ENCODE results near the gene CMTR2. TPM values are rescaled to one million over a fixed set of nuclear protein-coding genes. Genes with fewer than 3 reads are reported as not detected.
A peak's percentile ranks its signal among the peaks of the same experiment; 100 is the strongest.

CMTR2 gene
- total RNA-seq, 1 experiment from 2014 or later = 19.4 TPM

- Histone ChIP-seq H3K27me3 (replicated peaks; ENCODE audit: control insufficient read depth, insufficient read depth, low read length) (no peaks in the 10 kb centered on the region), H3K36me3 (ENCODE audit: control insufficient read depth, insufficient read depth, low read length) (peaks cover 6% of the 10 kb centered on the region; the same call in 1 of the 2 replicates), H3K9me3 (no peaks in the 10 kb centered on the region), H3K4me3 (ENCODE audit: low read depth, low read length) (no peak overlapping the region), H3K4me1 (peaks cover 7% of the 10 kb centered on the region)
- TF ChIP-seq CTCF (IDR thresholded peaks at IDR 0.05; ENCODE audit: insufficient read depth in 1 of 2, low read depth in 1 of 2, low read length in 1 of 2, severe bottlenecking in 1 of 2, unreplicated experiment in 1 of 2) = no peak
- no peaks in the 10 kb centered on the region for H3K9me3 Mint-ChIP-seq (ENCODE audit: unreplicated experiment)
- no TSS peak for BruUV-seq (replicated peaks)
- peaks cover 4% of the 10 kb centered on the region for H3K27me3 Mint-ChIP-seq (ENCODE audit: insufficient read depth, unreplicated experiment)
- no peak for DNase-seq
- intact Hi-C loops (cut with micrococcal nuclease; ENCODE audit: unreplicated experiment) = no loop called here
- no peak overlapping the region for H3K27ac Mint-ChIP-seq (ENCODE audit: unreplicated experiment)
- peaks cover 44% of the 10 kb centered on the region for H3K36me3 Mint-ChIP-seq (ENCODE audit: insufficient read depth, unreplicated experiment)
- ChIA-PET POLR2A (interaction anchor here (0.7 kb wide), 1 partner anchor 16 kb away, joined by 3 read pairs; no protein-coding TSS in a partner anchor), CTCF (interaction anchor here (3.1 kb wide), 1 partner anchor 24 kb away, joined by 10 read pairs; no protein-coding TSS in a partner anchor)
- peak overlapping the region; percentile 68 for H3K4me3 Mint-ChIP-seq (ENCODE audit: unreplicated experiment)
- peaks cover 16% of the 10 kb centered on the region for H3K4me1 Mint-ChIP-seq (ENCODE audit: low read depth, unreplicated experiment)
Measured at GRCh38 chr16:71287454-71287853, 1.7 kb downstream of the CMTR2 start.

- Histone ChIP-seq H3K4me1 (no peaks in the 10 kb centered on the region), H3K27me3 (replicated peaks; ENCODE audit: control insufficient read depth, insufficient read depth, low read length) (no peaks in the 10 kb centered on the region), H3K36me3 (ENCODE audit: control insufficient read depth, insufficient read depth, low read length) (peaks cover 6% of the 10 kb centered on the region; the same call in 1 of the 2 replicates), H3K4me3 (ENCODE audit: low read depth, low read length) (no peak overlapping the region), H3K9me3 (no peaks in the 10 kb centered on the region)
- H3K4me3 Mint-ChIP-seq (ENCODE audit: unreplicated experiment) = no peak overlapping the region
- DNase-seq = no peak
- intact Hi-C loops (cut with micrococcal nuclease; ENCODE audit: unreplicated experiment) = no loop called here
- no peak for TF ChIP-seq CTCF (IDR thresholded peaks at IDR 0.05; ENCODE audit: insufficient read depth in 1 of 2, low read depth in 1 of 2, low read length in 1 of 2, severe bottlenecking in 1 of 2, unreplicated experiment in 1 of 2)
- H3K4me1 Mint-ChIP-seq (ENCODE audit: low read depth, unreplicated experiment) = peaks cover 16% of the 10 kb centered on the region
- H3K36me3 Mint-ChIP-seq (ENCODE audit: insufficient read depth, unreplicated experiment) = peaks cover 34% of the 10 kb centered on the region
- H3K9me3 Mint-ChIP-seq (ENCODE audit: unreplicated experiment) = no peaks in the 10 kb centered on the region
- BruUV-seq (replicated peaks) = no TSS peak
- H3K27me3 Mint-ChIP-seq (ENCODE audit: insufficient read depth, unreplicated experiment) = no peaks in the 10 kb centered on the region
- ChIA-PET CTCF (no interaction called here), POLR2A (no interaction called here)
- no peak overlapping the region for H3K27ac Mint-ChIP-seq (ENCODE audit: unreplicated experiment)
Measured at GRCh38 chr16:71283612-71284011, 5.6 kb downstream of the CMTR2 start.

GRCh38 chr16:71282943-71283342 lies 6.3 kb downstream of the CMTR2 start:
- ChIA-PET CTCF (no interaction called here), POLR2A (no interaction called here)
- H3K27ac Mint-ChIP-seq (ENCODE audit: unreplicated experiment) = no peak overlapping the region
- no TSS peak for BruUV-seq (replicated peaks)
- no peak for DNase-seq
- H3K27me3 Mint-ChIP-seq (ENCODE audit: insufficient read depth, unreplicated experiment) = no peaks in the 10 kb centered on the region
- no peak overlapping the region for H3K4me3 Mint-ChIP-seq (ENCODE audit: unreplicated experiment)
- Histone ChIP-seq H3K9me3 (no peaks in the 10 kb centered on the region), H3K4me3 (ENCODE audit: low read depth, low read length) (no peak overlapping the region), H3K27me3 (replicated peaks; ENCODE audit: control insufficient read depth, insufficient read depth, low read length) (no peaks in the 10 kb centered on the region), H3K4me1 (no peaks in the 10 kb centered on the region), H3K36me3 (ENCODE audit: control insufficient read depth, insufficient read depth, low read length) (peaks cover 6% of the 10 kb centered on the region; the same call in 1 of the 2 replicates)
- H3K4me1 Mint-ChIP-seq (ENCODE audit: low read depth, unreplicated experiment) = peaks cover 10% of the 10 kb centered on the region
- peaks cover 34% of the 10 kb centered on the region for H3K36me3 Mint-ChIP-seq (ENCODE audit: insufficient read depth, unreplicated experiment)
- intact Hi-C loops (cut with micrococcal nuclease; ENCODE audit: unreplicated experiment) = no loop called here
- H3K9me3 Mint-ChIP-seq (ENCODE audit: unreplicated experiment) = no peaks in the 10 kb centered on the region
- no peak for TF ChIP-seq CTCF (IDR thresholded peaks at IDR 0.05; ENCODE audit: insufficient read depth in 1 of 2, low read depth in 1 of 2, low read length in 1 of 2, severe bottlenecking in 1 of 2, unreplicated experiment in 1 of 2)
